GM18517 (cell line): ENCODE measurements around the gene AADAC.
A peak's percentile ranks its signal among the peaks of the same experiment; 100 is the strongest.
"Not testable (repeated sequence)": the region's sequence is repeated elsewhere in the genome, so short reads cannot be mapped to it uniquely, and the experiment has no call there.

Experiments
- ATAC-seq: cut with Tn5 transposase; IDR thresholded peaks from one replicate; pipeline ENCODE4 v1.9.1; 2021; ENCODE audit warnings: mild to moderate bottlenecking, moderate library complexity; ENCODE audit not compliant: unreplicated experiment

AADAC gene

GRCh38 chr3:151796105-151796680 lies 17.7 kb upstream of the AADAC start:
- ATAC-seq = no peak

GRCh38 chr3:151798466-151798865 lies 15.4 kb upstream of the AADAC start:
- no peak for ATAC-seq

GRCh38 chr3:151800431-151800830 lies 13.5 kb upstream of the AADAC start:
- ATAC-seq = no peak

GRCh38 chr3:151804267-151804666 lies 9.6 kb upstream of the AADAC start:
- ATAC-seq = no peak

- ATAC-seq = no peak
These were observed 7.1 kb upstream of the AADAC start for GRCh38 chr3:151806838-151807237.

GRCh38 chr3:151808926-151809325 lies 5.0 kb upstream of the AADAC start:
- ATAC-seq = not testable (repeated sequence)

GRCh38 chr3:151811474-151811873 lies 2.4 kb upstream of the AADAC start:
- ATAC-seq = no peak

GRCh38 chr3:151814588-151814987 lies 672 bp downstream of the AADAC start:
- no peak for ATAC-seq

- no peak for ATAC-seq
These were observed 2.2 kb downstream of the AADAC start for GRCh38 chr3:151816091-151816604.

- ATAC-seq = no peak
These were observed 3.6 kb downstream of the AADAC start for GRCh38 chr3:151817473-151817872.

- ATAC-seq = no peak
These were observed 4.4 kb downstream of the AADAC start for GRCh38 chr3:151818361-151818760.

GRCh38 chr3:151819910-151820309 lies 6.0 kb downstream of the AADAC start:
- ATAC-seq = no peak

GRCh38 chr3:151827816-151828215 lies 13.9 kb downstream of the AADAC start:
- no peak for ATAC-seq

GRCh38 chr3:151835751-151836525 lies 22.0 kb downstream of the AADAC start:
- ATAC-seq = no peak

- no peak for ATAC-seq
These were observed 23.1 kb downstream of the AADAC start for GRCh38 chr3:151837057-151837456.

GRCh38 chr3:151838574-151839312 lies 24.8 kb downstream of the AADAC start:
- peak; percentile 74 for ATAC-seq

GRCh38 chr3:151839313-151839631 lies 25.4 kb downstream of the AADAC start:
- ATAC-seq = no peak

- no peak for ATAC-seq
These were observed 27.9 kb downstream of the AADAC start for GRCh38 chr3:151841801-151842200.

- ATAC-seq = no peak
These were observed 29.4 kb downstream of the AADAC start for GRCh38 chr3:151843275-151843674.

GRCh38 chr3:151845306-151845905 lies 31.5 kb downstream of the AADAC start:
- ATAC-seq = no peak

- ATAC-seq = not testable (repeated sequence)
These were observed 36.1 kb downstream of the AADAC start for GRCh38 chr3:151850065-151850464.
